HG03575 (cell line): ENCODE data around the gene SYNPR.

Source experiments
- ATAC-seq: cut with Tn5 transposase; IDR thresholded peaks from one replicate; pipeline ENCODE4 v1.9.1; 2021; ENCODE audit not compliant: unreplicated experiment, insufficient number of reproducible peaks, low FRiP score; ENCODE audit errors: extremely low read depth

The SYNPR gene

DNA sequence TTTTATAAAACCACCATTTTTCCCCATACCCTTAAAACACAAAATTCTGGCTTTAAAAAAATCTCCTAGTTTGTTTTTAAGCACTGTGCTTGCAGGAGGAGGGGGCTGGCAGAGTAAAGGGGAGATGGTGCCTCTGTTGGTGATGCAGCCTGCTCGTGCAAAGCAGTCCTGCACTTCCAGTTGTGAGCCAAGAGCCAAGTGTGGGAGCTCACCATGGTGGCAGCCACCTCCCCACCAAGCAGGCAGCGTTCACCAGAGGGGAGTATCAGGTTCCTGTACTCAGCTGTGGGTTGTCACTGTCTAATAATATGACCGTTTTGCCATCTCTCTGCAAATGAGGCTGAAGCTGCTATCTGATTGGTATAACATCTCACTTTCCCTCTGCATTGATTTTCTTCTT is 164.8 kb downstream of the SYNPR start:
- ATAC-seq = no peak

DNA sequence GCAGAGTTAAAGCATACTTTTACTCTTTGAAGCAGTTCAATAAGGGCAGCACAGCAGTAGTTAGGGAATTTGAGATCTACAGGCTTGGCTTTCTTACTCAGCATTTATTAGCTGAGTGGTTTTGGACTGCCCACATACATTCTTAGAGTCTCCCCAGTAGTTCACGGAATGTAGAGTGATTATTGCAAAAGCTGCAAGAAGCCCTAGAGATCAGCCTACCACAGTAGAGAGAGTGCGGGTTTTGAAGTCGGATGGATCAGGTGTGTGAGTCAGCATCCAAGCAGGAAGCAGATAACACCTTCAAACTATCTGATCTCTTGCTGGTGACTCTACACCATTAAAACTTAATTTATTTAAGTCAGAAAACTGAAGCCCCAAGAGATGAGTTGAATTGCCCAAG is 171.9 kb downstream of the SYNPR start:
- ATAC-seq = no peak

DNA sequence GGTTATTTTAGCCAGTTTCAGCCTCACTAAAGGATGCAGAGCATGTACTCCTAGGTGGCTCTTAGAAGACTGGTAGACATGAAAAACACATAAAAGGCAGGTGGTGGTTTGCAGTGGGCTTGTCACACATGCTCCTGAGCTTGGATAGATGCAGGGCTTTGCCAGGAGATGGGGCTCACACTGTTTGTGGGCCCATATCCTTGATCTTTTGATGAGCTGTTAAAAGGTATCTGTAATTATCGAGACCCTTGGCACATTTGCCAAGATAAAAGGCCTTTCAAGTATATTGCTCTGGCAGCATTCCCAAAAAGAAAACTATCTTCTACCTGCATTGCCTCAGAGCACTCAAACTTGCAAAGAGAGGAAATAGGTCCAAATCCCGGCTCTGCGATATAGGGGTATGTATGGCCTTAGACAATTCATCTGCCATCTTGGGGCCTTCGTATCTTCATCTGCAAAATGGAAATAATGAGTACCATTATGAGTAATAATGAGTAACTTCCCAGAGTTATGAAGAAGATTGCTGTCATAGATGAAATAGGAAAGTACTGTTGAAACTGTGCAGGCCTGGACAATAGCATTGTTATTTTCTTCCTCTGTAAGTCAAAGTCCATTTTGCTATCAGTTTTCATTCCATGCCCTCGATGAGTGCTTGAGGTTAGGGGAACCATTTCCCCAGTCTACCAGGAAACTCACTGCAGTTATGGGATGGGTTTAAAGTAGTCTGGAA is 172.7 kb downstream of the SYNPR start:
- ATAC-seq = no peak

DNA sequence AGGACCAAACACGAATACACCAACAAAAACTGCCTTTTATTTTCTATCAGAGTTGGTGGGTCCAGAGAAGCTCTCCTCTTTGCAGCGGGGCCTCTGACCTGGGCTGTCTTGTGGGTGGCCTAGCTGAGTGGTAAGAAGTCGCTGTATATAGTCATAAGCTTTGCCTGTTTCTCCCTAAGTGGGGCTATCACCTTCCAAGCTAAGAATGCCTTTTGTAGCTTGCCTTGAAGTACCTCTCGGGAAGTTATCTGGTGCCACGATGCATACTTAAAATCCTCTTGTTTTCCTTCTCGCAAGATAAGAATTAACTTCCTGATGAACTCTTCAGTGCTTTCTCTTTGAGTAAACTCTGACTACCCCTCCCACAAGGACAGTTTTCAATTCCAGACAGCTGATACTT is 178.8 kb downstream of the SYNPR start:
- no peak for ATAC-seq

DNA sequence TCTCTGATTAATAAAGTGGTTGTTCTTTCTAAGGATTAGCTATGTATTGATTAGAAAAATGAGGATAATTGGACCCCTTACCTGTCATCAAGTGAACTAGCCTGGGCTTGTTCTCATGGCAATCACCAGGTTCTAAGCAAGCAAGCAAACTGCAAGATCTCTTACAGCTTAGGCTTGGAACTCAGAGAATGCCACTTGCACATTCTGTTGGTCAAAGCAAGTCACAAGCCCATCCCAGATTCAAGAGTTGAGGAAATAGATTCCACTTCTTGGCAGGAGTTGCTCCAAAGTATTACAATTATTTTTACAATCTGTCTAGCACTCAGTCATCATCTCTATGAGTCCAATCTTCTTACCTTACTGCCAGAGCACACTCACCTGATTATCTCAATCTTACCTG is 180.3 kb downstream of the SYNPR start:
- no peak for ATAC-seq

DNA sequence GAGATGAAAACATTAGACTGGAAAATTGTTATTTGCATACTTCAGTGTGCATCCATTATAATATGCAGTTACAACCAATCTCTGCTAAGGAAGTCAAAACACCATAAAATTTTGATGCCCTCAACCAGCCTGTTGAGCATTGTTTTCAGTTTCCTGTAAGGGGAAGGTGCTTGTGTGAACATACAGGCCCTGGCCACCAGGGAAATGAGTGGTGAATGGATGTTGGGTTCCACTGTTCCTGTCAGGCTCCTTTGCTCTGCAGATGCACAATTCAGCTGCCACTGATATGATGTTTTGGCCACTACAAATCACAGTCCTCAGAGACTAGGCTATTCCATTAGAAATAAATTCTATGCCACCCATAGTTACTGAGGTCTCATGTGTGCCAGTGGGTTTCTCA is 184.6 kb downstream of the SYNPR start:
- ATAC-seq = no peak

DNA sequence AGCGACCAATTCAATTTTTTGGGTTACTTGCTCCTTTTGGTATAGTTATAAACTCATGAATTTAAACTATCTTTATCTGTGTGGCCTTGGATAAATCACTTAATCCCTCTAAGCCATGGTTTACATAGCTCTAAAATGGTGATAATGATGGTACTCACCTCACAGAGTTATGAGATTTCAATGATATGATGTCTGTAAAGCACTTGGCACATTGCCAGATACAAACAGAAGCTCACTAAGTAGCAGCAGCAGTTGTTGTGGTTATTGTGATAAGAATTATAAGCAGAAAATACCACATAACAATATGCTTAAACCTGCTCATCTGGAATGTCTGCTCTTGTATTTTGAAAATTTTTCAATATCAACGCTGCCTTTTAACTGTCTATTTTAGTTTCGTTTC is 189.3 kb downstream of the SYNPR start:
- ATAC-seq = no peak

DNA sequence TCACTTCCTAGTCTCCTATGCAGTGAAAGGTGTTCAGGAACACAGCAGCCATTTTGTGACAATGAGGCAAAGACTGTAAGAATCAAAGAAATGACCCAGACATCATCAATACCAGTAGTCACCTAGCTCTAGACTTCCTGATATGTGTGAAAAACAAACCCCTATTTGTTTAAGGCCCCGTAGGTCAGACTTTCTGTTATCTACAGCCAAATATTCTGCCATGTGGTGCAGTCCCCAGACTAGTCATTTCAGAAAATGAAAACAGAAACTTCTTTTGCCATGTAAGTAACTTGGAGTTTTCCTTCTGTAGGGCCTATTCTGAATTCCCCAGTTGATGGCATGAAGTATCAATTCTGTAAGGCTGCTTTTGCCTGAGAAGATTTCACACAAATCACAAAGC is 192.6 kb downstream of the SYNPR start:
- ATAC-seq = no peak

DNA sequence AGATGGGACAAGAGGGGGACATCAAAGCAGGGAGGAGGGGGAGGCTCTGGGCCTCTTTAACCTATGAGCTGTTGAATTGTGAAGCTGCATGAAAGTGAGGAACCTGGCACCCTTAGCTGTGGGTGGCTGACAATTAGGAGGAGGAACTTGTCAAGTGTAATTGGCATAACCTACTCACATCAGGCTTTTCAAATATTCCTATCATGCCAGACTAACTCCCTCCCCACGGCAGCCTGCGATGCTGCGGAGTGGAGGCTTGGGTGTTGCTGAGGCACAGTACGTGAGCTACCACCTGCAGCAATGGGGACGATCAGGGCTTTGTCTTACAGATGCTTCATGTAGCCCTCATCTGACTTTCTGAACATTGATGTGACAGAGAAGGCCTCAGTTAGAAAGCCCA is 193.7 kb downstream of the SYNPR start:
- no peak for ATAC-seq

DNA sequence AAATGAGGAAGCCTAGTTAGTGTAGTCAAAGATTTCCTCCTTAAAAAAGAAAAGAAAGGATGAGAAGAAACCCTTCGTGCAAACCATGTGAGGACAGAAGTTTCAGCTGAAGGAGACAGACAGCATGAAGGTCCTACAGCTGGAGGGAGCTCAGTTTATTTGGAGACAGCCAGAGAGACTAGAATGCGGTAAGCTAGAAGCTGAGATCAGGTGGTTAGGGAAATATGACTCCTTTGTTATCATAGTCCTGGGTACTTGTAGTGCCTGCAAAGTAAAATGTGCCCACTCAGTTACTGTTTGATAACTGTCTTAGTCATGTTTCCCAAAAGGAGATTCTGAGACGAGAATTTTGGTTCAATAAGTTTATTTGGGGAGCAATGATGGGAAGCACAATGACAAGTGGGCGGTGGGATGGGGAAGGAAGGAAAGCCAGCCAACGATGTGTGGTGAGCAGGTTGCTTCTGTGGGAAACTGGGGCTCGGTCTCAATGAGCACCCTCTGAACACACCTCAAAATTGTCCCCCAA is 195.6 kb downstream of the SYNPR start:
- ATAC-seq = no peak

DNA sequence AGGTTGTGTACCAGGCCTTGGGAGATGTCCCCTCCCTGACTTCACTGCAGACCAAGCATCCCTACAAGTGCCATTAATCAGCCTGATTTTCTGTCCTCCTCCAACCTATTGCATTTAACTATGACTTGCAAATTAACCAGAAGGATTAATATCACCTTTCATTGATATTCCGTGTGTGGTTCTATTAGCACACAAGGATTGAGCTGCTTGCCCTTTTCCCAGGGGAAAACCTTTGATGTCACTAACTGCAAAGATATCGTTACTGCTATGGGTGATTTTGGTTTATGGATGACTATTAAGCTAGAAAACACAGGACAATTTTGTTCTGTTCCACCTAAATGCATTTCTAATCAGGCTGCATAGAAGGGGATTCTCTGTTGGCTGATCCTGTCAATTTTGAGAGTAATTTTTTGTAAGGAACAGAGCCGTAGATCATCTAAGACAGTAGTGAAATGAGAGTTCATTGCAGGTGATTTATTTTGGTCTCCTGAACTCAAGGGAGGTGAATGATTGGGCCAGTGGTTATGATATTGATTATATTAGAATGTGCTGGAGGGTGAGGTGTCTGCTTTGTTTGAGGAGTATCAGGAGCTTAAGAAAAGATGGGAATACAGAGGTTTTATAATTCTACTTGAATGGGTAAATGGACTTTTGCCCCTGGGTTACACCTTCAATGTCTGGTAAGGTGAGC is 196.9 kb downstream of the SYNPR start:
- ATAC-seq = no peak

DNA sequence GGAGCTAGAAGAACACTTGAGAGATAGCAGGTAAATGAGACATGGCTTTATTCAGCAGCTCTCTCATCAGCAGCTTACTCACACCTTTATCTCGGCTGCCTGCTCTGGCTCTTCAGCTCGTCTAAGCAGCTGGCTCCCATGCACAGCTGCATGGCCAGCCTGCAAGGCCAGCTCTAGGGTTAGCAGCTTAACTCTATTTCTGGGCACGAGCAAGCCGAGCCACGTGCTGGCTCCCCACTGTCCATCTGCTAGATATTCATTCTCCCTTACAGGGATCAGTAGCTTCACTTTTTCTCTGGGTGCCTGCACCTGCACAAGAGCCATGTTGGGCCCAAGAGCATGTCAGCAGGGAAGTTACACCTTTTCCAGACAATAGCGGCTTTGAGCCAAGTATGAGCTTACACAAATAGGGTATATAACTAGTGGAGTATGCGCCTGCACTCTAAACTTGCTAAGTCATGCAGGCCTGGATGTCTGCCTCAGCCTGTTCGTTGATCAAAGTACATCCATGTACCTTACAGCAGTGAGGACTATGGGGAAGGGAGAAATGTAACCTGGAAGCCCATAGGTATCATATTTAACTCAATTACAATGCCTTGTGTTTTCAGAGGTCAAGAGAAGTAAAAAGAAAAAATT is 199.5 kb downstream of the SYNPR start:
- ATAC-seq = no peak

DNA sequence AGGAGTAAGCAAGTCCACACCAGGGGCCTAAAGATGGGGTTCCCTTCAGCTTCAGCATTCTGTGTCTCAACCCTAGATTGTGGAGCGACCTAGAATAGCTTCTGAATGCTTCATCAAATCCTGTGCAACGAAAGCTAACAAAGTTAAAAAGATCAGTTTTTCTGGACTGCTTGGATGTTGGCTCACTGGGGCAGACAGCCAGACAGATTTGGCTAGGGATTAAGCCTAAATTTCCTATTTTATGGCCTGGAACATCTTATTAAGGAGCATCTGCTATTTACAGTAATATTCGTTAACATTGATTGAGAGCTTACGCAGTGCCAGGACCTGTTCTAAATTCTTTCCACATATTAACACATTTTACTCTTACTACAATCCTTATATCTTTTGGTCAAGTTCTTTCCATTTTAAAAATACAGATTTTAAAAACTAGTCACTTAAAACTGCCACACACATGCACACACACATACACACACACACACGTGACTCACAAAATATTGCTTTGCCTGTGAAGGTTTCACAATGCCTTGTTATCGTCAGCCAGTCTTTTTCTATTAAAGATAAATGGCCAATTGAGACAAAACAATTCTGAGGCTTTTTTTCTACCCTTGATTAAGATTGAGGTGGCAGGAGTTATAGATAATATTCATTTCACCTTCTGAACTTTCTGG is 201.0 kb downstream of the SYNPR start:
- no peak for ATAC-seq

DNA sequence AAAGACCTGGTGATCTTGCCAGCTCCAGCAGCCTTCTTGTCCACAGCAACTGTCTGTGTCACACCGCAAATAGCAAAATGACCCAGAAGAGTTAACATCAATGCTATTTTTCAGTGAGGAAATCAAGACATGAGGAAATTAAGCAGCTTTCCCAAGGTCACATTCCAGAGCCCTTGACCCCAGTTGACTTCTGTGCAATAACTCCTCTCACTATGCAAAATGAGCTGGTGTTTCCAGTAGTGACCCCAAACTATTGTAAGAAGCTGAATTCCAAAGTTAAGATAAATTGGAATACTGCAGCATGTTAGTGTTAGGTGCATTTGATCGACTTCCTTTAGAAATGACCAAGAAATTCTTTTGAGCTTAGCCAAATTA is 201.5 kb downstream of the SYNPR start:
- no peak for ATAC-seq

DNA sequence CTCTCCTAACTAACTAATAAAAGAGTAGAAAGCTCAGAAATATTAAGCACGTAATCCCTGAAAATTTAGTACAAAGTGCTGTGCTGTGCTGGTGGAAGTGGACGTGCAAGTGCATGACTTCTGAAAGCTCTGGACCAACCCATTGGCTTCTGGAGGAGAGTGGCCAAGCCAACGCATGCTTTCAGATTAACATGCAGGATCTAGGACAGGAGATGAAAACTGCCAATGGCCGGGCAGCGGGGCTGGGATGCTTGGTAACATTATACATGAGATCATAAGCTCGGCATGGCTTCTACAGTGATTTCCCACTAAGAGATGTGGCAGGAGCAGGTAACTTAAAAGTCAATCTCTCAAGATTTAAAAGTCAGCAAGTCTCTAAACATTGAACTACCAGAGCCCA is 203.5 kb downstream of the SYNPR start:
- ATAC-seq = no peak

DNA sequence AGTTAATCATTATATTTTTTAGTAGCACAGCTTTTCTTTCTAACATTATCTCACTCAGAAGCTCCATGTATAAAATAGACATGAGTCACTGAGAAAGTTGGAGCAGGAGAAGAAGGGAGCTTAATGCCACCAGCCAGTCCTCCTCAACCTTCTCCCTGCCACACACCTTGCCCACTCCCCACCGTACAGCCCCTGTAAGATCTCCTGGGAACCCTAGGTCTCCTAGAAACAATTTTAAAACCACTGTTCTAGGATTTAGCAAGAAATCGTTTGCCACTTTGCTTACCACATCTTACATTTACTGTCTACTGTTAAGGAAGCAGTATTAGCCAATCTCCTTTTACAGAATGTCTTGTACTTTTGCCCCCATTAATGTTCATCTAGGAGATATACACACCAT is 204.2 kb downstream of the SYNPR start:
- ATAC-seq = no peak

DNA sequence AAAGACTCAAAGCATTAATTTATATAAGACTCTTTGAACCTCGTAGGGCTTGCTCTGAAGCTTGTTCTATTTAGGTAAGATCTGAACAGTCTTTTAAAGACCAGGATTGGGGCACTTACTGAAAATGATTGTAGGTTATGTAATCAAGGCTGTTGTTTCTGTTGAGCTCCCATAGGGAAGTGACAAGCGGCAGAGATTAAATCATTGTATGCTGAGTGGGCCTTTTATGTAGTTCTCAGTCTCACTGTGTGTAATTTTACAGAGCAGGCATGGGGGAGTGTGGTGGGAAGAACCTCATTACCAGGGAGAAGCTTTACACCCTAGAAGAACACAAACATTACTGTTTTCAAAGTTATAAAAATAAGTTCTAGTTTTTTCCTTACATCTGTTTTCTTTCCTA is 214.4 kb downstream of the SYNPR start:
- no peak for ATAC-seq

DNA sequence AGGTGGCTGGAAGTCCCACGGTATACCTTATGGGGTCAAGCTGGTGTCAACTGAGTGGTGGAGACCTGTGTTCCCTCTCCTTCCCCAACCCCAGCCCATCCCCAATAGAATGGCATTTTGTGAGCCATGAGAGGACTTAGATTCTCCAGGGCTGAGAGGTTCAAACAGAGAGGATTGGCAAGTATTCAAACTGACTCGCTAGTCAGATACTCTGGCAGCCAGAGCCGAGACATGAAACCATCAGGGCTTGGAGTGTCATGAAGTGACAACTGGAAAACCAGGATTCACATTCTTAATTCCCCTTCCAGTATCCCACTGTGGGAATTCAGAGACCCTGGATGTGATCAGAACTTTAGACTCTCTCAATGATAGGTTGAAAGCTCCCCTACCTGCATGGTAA is 215.0 kb downstream of the SYNPR start:
- no peak for ATAC-seq

DNA sequence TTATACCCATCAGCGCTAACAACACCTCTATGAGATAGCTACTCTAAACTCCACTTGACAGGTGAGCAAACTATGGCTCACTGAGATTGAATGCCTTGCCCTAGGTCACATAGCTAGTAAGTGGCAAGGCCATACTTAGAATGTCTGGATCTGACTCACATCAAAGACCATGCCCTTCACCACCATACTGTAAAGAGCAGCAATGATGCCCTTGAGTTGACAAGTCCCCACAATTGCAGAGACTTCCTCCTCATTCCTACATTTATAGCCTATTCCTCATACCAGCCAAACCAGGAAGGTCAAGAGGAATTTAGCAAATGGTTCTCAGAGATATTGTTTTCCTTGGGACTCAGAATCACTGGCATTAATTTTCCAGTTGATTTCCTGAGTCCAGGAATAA is 216.5 kb downstream of the SYNPR start:
- no peak for ATAC-seq

DNA sequence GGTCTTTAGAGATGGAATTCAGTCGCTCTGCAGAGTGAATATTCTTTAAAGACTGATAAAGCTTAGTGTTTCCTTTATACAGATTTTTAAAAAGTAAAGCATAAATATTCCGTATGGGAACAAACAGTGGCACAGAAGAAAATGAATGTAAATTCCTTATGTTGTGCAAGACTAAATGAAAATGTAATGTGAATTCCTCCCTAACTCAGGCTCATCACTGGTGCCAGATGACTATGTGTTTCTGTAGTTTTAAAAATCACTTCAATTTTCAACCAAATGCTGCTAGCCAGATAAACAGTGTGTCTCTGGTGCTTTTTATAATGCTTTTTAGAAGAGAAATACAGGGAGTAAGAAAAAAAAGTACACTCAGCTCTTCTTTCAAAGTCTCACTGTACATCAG is 219.5 kb downstream of the SYNPR start:
- ATAC-seq = no peak
